GM12873 (cell line): Measurements from ENCODE around the gene SLC7A14.

Source experiments
- TF ChIP-seq, protein P1 (sequence below): IDR thresholded peaks from 2 replicates; pipeline ENCODE4 v1.5.1; 2012; ENCODE audit warnings: low read depth, mild to moderate bottlenecking, moderate library complexity, low read length, control low read depth; ENCODE audit not compliant: insufficient read depth; ENCODE audit errors: missing control alignments

Gene SLC7A14

GRCh38 chr3:170426240-170426797, 159.6 kb downstream of the SLC7A14 start:
- TF ChIP-seq, protein P1, sequence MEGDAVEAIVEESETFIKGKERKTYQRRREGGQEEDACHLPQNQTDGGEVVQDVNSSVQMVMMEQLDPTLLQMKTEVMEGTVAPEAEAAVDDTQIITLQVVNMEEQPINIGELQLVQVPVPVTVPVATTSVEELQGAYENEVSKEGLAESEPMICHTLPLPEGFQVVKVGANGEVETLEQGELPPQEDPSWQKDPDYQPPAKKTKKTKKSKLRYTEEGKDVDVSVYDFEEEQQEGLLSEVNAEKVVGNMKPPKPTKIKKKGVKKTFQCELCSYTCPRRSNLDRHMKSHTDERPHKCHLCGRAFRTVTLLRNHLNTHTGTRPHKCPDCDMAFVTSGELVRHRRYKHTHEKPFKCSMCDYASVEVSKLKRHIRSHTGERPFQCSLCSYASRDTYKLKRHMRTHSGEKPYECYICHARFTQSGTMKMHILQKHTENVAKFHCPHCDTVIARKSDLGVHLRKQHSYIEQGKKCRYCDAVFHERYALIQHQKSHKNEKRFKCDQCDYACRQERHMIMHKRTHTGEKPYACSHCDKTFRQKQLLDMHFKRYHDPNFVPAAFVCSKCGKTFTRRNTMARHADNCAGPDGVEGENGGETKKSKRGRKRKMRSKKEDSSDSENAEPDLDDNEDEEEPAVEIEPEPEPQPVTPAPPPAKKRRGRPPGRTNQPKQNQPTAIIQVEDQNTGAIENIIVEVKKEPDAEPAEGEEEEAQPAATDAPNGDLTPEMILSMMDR: no peak

DNA sequence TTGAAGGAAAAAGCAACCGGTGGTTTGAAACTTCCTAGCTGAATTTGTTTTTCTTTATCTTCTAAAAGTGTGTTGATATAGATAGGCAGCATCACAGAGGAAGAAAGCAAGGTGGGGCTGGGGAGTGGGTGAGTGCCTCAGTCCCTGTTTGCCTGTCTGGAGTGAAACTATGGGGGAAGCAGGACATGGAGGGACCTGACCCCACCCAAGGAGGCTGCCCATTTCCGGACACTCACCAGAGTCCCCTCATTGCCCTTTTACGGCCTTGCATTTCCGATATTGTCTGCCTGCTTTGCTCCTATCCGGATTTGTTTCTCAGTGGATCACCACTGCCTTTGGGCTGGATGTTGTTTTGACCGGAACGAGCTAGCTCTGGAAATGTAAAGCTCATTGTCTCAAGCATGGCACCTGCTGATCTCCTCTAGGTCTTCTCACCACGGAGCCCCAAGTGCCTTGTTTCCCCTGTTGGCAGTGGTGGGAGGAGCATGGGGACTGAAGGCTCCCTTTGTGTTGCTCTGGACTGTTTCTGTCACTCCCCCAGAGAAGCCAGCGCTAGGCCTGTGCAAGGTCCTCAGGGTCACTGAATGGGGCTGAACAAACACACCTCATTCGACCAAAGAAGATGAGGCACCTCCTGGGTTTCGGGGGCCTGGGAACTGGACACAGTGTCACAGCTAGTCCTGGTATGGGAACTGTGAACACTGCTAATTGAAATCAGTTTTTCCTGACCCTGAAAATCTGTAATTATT, 160.2 kb downstream of the SLC7A14 start:
- TF ChIP-seq, protein P1: no peak

DNA sequence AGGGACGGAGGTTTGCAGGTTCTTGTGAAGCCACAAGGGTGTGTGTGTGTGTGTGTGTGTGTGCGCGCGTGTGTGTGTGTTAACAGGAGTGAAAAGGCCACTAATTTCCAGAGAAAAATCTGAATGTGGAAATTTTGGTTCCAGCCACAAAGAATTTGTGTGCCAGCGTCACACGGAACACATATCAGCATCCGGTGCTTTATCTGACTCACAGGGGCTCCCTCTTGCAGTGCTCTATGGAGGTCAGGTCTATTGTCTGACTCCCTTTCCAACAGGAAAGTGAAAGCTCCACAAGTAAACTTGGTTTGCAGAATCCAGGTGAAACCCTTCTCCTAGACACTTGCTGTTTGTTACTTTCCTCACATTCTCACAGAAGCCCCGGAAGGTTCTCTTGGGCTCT, 161.0 kb downstream of the SLC7A14 start:
- TF ChIP-seq, protein P1: no peak

- TF ChIP-seq, protein P1: no peak
These were observed 162.8 kb downstream of the SLC7A14 start for GRCh38 chr3:170423001-170423615.

DNA sequence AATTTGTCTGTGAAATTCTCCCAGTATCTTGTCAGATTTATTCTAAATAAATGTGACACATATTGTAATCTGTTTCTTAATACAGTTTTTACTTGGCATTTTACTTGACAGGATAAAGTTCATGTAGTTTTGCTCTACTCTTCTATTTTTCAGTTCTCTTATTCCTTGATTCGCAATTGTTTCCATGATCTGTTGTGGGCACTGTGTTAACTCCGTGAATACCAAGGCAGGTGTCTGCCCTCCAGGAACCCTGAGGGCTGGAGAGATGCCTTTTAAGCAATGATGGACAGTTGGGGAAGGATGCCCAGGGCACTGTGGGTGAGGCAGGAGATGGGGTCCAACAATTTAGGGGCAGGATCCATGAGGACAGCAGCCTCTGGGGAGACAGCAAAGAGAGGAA, 164.1 kb downstream of the SLC7A14 start:
- TF ChIP-seq, protein P1: no peak

- TF ChIP-seq, protein P1: no peak
These were observed 164.7 kb downstream of the SLC7A14 start for GRCh38 chr3:170421111-170421641.

DNA sequence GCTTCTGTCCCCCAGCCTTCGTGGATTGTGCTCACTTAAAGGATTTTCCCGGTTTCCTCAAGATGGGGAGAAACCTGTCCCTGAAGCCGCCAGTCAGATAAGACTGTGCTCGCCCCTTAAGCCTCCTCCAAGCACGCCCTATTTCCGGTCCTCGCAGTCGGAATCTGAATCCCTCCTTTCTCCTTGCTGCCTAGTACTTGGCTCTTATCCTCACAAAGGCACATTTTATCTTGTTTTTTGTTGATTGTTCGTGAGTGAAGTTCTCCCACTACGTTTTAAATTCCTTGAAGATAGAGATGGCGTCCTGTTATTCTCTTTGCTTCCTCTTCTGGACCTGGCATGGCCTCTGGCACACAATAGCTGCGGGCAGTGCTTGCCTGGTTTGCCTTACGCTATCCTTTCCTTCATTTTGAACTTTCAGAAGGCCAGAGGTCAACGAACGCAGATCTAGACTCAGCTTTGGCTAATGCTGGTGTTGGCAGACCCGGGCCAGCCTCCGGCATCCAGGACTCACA, 165.5 kb downstream of the SLC7A14 start:
- TF ChIP-seq, protein P1: no peak
